NCI-H82 treated with DMSO at 0.1 percent for 48 hours (cell line): ENCODE results near the gene CTCF.

Source experiments
- DNase-seq: peaks from one replicate; lab custom pipeline; 2025; ENCODE audit not compliant: unreplicated experiment; lab: John Stamatoyannopoulos, UW

The CTCF gene

GRCh38 chr16:67548265-67549126 is 13.8 kb upstream of the CTCF start:
- DNase-seq = no peak

- DNase-seq = no peak
Measured at GRCh38 chr16:67549240-67549639, 13.1 kb upstream of the CTCF start.

- no peak for DNase-seq
Measured at GRCh38 chr16:67549936-67550335, 12.4 kb upstream of the CTCF start.

- DNase-seq = no peak
Measured at GRCh38 chr16:67551091-67551490, 11.2 kb upstream of the CTCF start.

- DNase-seq = no peak
Measured at GRCh38 chr16:67551972-67552371, 10.4 kb upstream of the CTCF start.

GRCh38 chr16:67552476-67552875 is 9.8 kb upstream of the CTCF start:
- peak; percentile 28 for DNase-seq

- DNase-seq = no peak
Measured at GRCh38 chr16:67555795-67556212, 6.5 kb upstream of the CTCF start.

GRCh38 chr16:67558859-67559258 is 3.5 kb upstream of the CTCF start:
- DNase-seq = no peak

GRCh38 chr16:67560827-67561342 is 1.4 kb upstream of the CTCF start:
- DNase-seq = no peak

GRCh38 chr16:67561501-67561823 is 864 bp upstream of the CTCF start:
- no peak for DNase-seq

- peak; percentile 92 for DNase-seq
Measured at GRCh38 chr16:67561824-67562525, 351 bp upstream of the CTCF start.

GRCh38 chr16:67562918-67563707 is 787 bp downstream of the CTCF start:
- DNase-seq = no peak

- no peak for DNase-seq
Measured at GRCh38 chr16:67563708-67564468, 1.6 kb downstream of the CTCF start.

- no peak for DNase-seq
Measured at GRCh38 chr16:67565470-67566100, 3.3 kb downstream of the CTCF start.

- DNase-seq = no peak
Measured at GRCh38 chr16:67571464-67571863, 9.1 kb downstream of the CTCF start.

- no peak for DNase-seq
Measured at GRCh38 chr16:67571981-67572431, 9.7 kb downstream of the CTCF start.

GRCh38 chr16:67579686-67580085 is 17.4 kb downstream of the CTCF start:
- no peak for DNase-seq

GRCh38 chr16:67580202-67580601 is 17.9 kb downstream of the CTCF start:
- no peak for DNase-seq

GRCh38 chr16:67593288-67593687 is 31.0 kb downstream of the CTCF start:
- no peak for DNase-seq

- DNase-seq = no peak
Measured at GRCh38 chr16:67593701-67594100, 31.4 kb downstream of the CTCF start.
